Middle frontal gyrus (tissue), 1 donor: ENCODE data around the gene BARX1.

Experiments
- DNase-seq: peaks from one replicate; pipeline ENCODE4 v3.0.0-alpha.2; 2015; ENCODE audit warnings: low spot score; ENCODE audit errors: extremely low spot score

BARX1 gene

GRCh38 chr9:93902051-93902779 lies 52.9 kb downstream of the BARX1 start:
- DNase-seq: no peak
